Endodermal cell (in vitro differentiated cells): ENCODE data around the gene ATP6V1C2. TPM values are rescaled to one million over a fixed set of nuclear protein-coding genes. Genes with fewer than 3 reads are reported as not detected.

Experiments used
- DNase-seq: peaks from one replicate; pipeline ENCODE4 v3.0.0-alpha.2; 2017
- H3K27ac ChIP-seq: 2 replicates; pipeline ENCODE4 v1.5.1; 2013; ENCODE audit warnings: mild to moderate bottlenecking, low read depth, low read length, moderate library complexity
- H3K27me3 ChIP-seq: 2 replicates; pipeline ENCODE4 v1.6.1; 2013; ENCODE audit warnings: mild to moderate bottlenecking, low read length, moderate library complexity; ENCODE audit not compliant: insufficient read depth, control insufficient read depth, poor library complexity, severe bottlenecking
- H3K36me3 ChIP-seq: 2 replicates; pipeline ENCODE4 v1.7.0; 2013; ENCODE audit warnings: mild to moderate bottlenecking, low read length, moderate library complexity; ENCODE audit not compliant: control insufficient read depth, insufficient read depth
- H3K4me1 ChIP-seq: one replicate; pipeline ENCODE4 v1.7.0; 2013; ENCODE audit warnings: low read length; ENCODE audit not compliant: control insufficient read depth, insufficient read depth
- H3K4me3 ChIP-seq: 2 replicates; pipeline ENCODE4 v1.5.1; 2013; ENCODE audit warnings: mild to moderate bottlenecking, low read length, moderate library complexity
- H3K9ac ChIP-seq: 2 replicates; pipeline ENCODE4 v1.6.1; 2013; ENCODE audit warnings: mild to moderate bottlenecking, low read length, moderate library complexity; ENCODE audit not compliant: poor library complexity, severe bottlenecking; ENCODE audit errors: extremely low read depth
- H3K9me3 ChIP-seq: 2 replicates; pipeline ENCODE4 v1.6.1; 2013; ENCODE audit warnings: mild to moderate bottlenecking, low read length, moderate library complexity; ENCODE audit not compliant: control insufficient read depth
- H3K27ac Mint-ChIP-seq: 2 replicates; pipeline ENCODE4 v1.8.0; 2020; ENCODE audit warnings: mixed read lengths
- H3K27me3 Mint-ChIP-seq: 2 replicates; pipeline ENCODE4 v1.8.0; 2021; ENCODE audit warnings: mild to moderate bottlenecking, mixed read lengths; ENCODE audit not compliant: insufficient read depth
- H3K36me3 Mint-ChIP-seq: 2 replicates; pipeline ENCODE4 v1.8.0; 2020; ENCODE audit warnings: low read depth, mixed read lengths
- H3K4me1 Mint-ChIP-seq: 2 replicates; pipeline ENCODE4 v1.8.0; 2020; ENCODE audit warnings: mixed read lengths
- H3K4me3 Mint-ChIP-seq: 2 replicates; pipeline ENCODE4 v1.8.0; 2020; ENCODE audit warnings: mild to moderate bottlenecking, moderate library complexity, mixed read lengths
- H3K9me3 Mint-ChIP-seq: 2 replicates; pipeline ENCODE4 v1.8.0; 2020; ENCODE audit warnings: mild to moderate bottlenecking, mixed read lengths
- CTCF ChIP-seq: fragments of 200-600 bp; sonication (generic); conservative IDR thresholded peaks from 2 replicates; pipeline ENCODE4 v1.5.0; 2021; ENCODE audit warnings: antibody characterized with exemption, mild to moderate bottlenecking
- WGBS, 2 experiments: methylation state at CpG; one replicate each; pipeline versions ENCODE4 v1.1.5 to v1.1.7; 2013; ENCODE audit warnings: missing lambda C conversion rate in 2 of 2, mixed read lengths in 1 of 2; ENCODE audit not compliant: insufficient coverage in 1 of 2, insufficient read length in 1 of 2; 5-methylcytosine and 5-hydroxymethylcytosine counted together
- total RNA-seq, 2 donors: library from RNA; stranded (reverse); fragmentation: NEBNext Ultra II Directional in 1 of 2; extraction: Animal tissue kit (Norgen Biotek cat#: 25700) in 1 of 2; gene quantifications; 2 replicates in 1 of 2; 3 replicates in 1 of 2; pipeline ENCODE4 v1.2.1, GENCODE V29; 2021

ATP6V1C2 gene
- total RNA-seq, 2 donors from 2014 or later = 0.26 to 0.73 TPM

DNA sequence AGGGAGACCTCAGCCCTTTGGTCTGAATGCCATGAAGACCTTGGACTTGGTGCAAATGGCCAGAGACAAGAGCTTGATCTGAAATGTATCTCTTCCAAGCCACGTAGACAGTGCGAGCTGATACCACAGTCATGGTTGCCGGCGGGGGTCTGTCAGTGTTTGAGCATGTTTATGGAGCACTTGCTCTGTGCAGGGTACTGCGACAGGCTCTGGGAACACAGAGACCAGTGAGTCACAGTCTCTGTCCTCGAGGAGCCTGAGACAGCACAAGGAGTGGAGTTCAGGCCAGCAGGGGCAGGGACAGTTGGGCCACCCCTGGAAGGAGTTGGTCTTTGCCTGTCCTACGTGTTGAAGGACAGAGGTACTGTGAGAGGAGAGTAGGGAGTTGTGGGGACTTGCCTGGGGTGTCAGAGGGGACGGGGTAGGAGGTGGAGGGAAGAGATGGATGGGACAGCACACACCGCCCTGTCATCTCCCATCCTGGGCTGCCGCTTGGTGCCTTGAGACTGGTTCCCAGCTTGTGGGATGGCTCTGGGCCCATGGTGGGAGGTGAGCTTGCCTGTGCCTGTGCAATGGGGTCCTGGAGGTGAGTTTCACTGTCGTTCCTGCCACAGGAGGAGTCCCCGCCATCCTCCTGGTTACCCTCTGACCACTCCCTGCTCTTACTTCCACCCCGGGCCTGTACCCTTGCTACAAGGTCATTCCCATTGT lies 39.5 kb downstream of the ATP6V1C2 start:
- H3K36me3 Mint-ChIP-seq = no peaks in the 10 kb centered on the region
- Histone ChIP-seq H3K4me3 (no peak overlapping the region), H3K27me3 (no peaks in the 10 kb centered on the region), H3K27ac (no peak overlapping the region), H3K9me3 (no peaks in the 10 kb centered on the region), H3K9ac (no peak overlapping the region), H3K4me1 (no peaks in the 10 kb centered on the region), H3K36me3 (no peaks in the 10 kb centered on the region)
- WGBS, 2 experiments = 87 to 95% methylated on average over 10 to 13 of the region's 13 CpGs
- peak; percentile 33 for DNase-seq
- H3K9me3 Mint-ChIP-seq = no peaks in the 10 kb centered on the region
- no peaks in the 10 kb centered on the region for H3K4me1 Mint-ChIP-seq
- H3K4me3 Mint-ChIP-seq = no peak overlapping the region
- TF ChIP-seq CTCF = no peak
- no peaks in the 10 kb centered on the region for H3K27me3 Mint-ChIP-seq
- H3K27ac Mint-ChIP-seq = no peak overlapping the region

GRCh38 chr2:10761591-10761990 lies 40.2 kb downstream of the ATP6V1C2 start:
- Mint-ChIP-seq H3K27me3 (no peaks in the 10 kb centered on the region), H3K4me3 (no peak overlapping the region), H3K36me3 (no peaks in the 10 kb centered on the region), H3K9me3 (no peaks in the 10 kb centered on the region), H3K27ac (no peak overlapping the region), H3K4me1 (no peaks in the 10 kb centered on the region)
- WGBS, 2 experiments = 86 to 90% methylated on average over 9 of the region's 9 CpGs
- Histone ChIP-seq H3K27me3 (no peaks in the 10 kb centered on the region), H3K4me3 (no peak overlapping the region), H3K27ac (no peak overlapping the region), H3K36me3 (no peaks in the 10 kb centered on the region), H3K9ac (no peak overlapping the region), H3K9me3 (no peaks in the 10 kb centered on the region), H3K4me1 (no peaks in the 10 kb centered on the region)
- TF ChIP-seq CTCF = no peak
- no peak for DNase-seq

DNA sequence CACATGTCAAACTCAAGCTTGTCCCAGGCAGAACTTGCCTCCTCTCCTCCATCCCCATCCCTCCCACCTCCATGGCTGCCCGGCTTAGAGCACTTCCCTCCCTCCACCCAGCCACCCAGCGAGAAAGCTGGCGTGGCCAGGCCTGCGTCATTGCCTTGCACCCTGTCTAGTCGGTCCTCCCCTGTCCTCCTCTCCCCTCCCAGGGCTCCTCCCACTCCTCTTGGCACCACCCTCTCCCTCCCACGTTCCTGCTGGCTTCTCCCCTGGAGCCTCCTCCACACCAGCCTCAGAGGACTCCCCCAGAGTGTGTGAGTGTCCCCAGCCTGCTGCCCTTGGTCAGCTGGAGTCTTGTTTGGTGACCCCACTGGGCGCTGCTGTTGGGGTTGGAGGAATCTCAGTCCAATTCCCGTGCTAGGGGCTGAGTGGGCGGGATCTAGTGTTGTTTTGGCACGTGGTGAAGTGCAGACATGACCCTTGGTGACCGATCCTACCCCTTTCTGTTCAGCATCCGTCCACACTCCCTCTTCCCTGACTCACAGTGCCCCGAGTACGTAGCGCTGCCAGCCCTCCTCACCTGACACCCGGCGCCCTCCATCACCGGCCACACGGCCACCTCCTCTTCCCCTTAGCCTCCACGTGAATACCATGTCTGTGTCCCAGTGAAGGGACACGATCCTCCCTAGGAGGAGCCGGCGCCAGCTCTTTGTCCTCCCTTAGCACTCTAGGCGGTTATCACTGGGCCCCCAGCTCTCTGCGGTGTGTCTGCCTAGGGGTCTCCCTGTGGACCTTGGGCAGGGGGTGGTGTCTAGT lies 41.4 kb downstream of the ATP6V1C2 start:
- no peak overlapping the region for H3K9ac ChIP-seq
- no peaks in the 10 kb centered on the region for H3K36me3 ChIP-seq
- no peak overlapping the region for H3K4me3 ChIP-seq
- Mint-ChIP-seq H3K4me3 (no peak overlapping the region), H3K27ac (no peak overlapping the region), H3K4me1 (no peaks in the 10 kb centered on the region), H3K27me3 (no peaks in the 10 kb centered on the region), H3K9me3 (no peaks in the 10 kb centered on the region), H3K36me3 (no peaks in the 10 kb centered on the region)
- WGBS, 2 experiments = 83 to 84% methylated on average over 17 to 25 of the region's 25 CpGs
- no peaks in the 10 kb centered on the region for H3K4me1 ChIP-seq
- no peak for TF ChIP-seq CTCF
- DNase-seq = no peak
- H3K27ac ChIP-seq = no peak overlapping the region
- no peaks in the 10 kb centered on the region for H3K9me3 ChIP-seq
- H3K27me3 ChIP-seq = no peaks in the 10 kb centered on the region
